GDM1 (cell line): ENCODE results near the gene MEGF9.
"Not testable (repeated sequence)": the region's sequence is repeated elsewhere in the genome, so short reads cannot be mapped to it uniquely, and the experiment has no call there.

ENCODE experiments used
- DNase-seq: peaks from one replicate; lab custom pipeline; 2025; lab: John Stamatoyannopoulos, UW

The MEGF9 gene

GRCh38 chr9:120571443-120572257 lies 142.6 kb downstream of the MEGF9 start:
- no peak for DNase-seq

GRCh38 chr9:120570296-120570695 lies 144.0 kb downstream of the MEGF9 start:
- DNase-seq = no peak

GRCh38 chr9:120569556-120569955 lies 144.7 kb downstream of the MEGF9 start:
- DNase-seq = no peak

GRCh38 chr9:120568816-120569215 lies 145.5 kb downstream of the MEGF9 start:
- no peak for DNase-seq

- no peak for DNase-seq
These were observed 146.4 kb downstream of the MEGF9 start for GRCh38 chr9:120567874-120568273.

- no peak for DNase-seq
These were observed 147.2 kb downstream of the MEGF9 start for GRCh38 chr9:120567081-120567480.

- DNase-seq = no peak
These were observed 149.7 kb downstream of the MEGF9 start for GRCh38 chr9:120564589-120564988.

GRCh38 chr9:120562861-120563443 lies 151.3 kb downstream of the MEGF9 start:
- no peak for DNase-seq

GRCh38 chr9:120561709-120562108 lies 152.6 kb downstream of the MEGF9 start:
- no peak for DNase-seq

- DNase-seq = no peak
These were observed 154.7 kb downstream of the MEGF9 start for GRCh38 chr9:120559546-120559945.

GRCh38 chr9:120558454-120558853 lies 155.8 kb downstream of the MEGF9 start:
- no peak for DNase-seq

GRCh38 chr9:120557205-120557604 lies 157.1 kb downstream of the MEGF9 start:
- no peak for DNase-seq

- DNase-seq = no peak
These were observed 157.5 kb downstream of the MEGF9 start for GRCh38 chr9:120556775-120557174.

GRCh38 chr9:120555839-120556238 lies 158.4 kb downstream of the MEGF9 start:
- no peak for DNase-seq

GRCh38 chr9:120552210-120552704 lies 162.0 kb downstream of the MEGF9 start:
- not testable (repeated sequence) for DNase-seq
